ENCODE results near the gene NME3.
"Not testable (repeated sequence)": the region's sequence is repeated elsewhere in the genome, so short reads cannot be mapped to it uniquely, and the experiment has no call there.

The NME3 gene

GRCh38 chr16:1810106-1810505, 38.8 kb upstream of the NME3 start:
- CTCF ChIA-PET = interaction anchor here (0.7 kb wide), 1 partner anchor 113 kb away, joined by 3 read pairs; no protein-coding TSS in a partner anchor
- POLR2A ChIA-PET (ENCODE audit: low non-redundant PET) = no interaction called here

GRCh38 chr16:1809281-1809801, 38.0 kb upstream of the NME3 start:
- POLR2A ChIA-PET (ENCODE audit: low non-redundant PET) = no interaction called here
- no peak for DNase-seq (ENCODE audit: low spot score)
- CTCF ChIA-PET = no interaction called here
- no peak overlapping the region for H3K27ac ChIP-seq
- TF ChIP-seq CTCF (conservative IDR thresholded peaks at IDR 0.05; ENCODE audit: low read depth) = no peak

More at GRCh38 chr16:1810106-1810505, 38.8 kb upstream of the NME3 start:
- DNase-seq (ENCODE audit: low spot score) = no peak
- H3K27ac ChIP-seq = no peak overlapping the region
- TF ChIP-seq CTCF (conservative IDR thresholded peaks at IDR 0.05; ENCODE audit: low read depth) = no peak

- POLR2A ChIA-PET (ENCODE audit: low non-redundant PET) = no interaction called here
Observed at GRCh38 chr16:1808691-1809090, 37.3 kb upstream of the NME3 start.

GRCh38 chr16:1807626-1808025, 36.3 kb upstream of the NME3 start:
- no peak for TF ChIP-seq CTCF (conservative IDR thresholded peaks at IDR 0.05; ENCODE audit: low read depth)
- CTCF ChIA-PET = interaction anchor here (0.7 kb wide), 1 partner anchor 100 kb away, joined by 3 read pairs; no protein-coding TSS in a partner anchor
- POLR2A ChIA-PET (ENCODE audit: low non-redundant PET) = no interaction called here

More at GRCh38 chr16:1808691-1809090, 37.3 kb upstream of the NME3 start:
- CTCF ChIA-PET = interaction anchor here (0.6 kb wide), 1 partner anchor 1133 kb away, joined by 3 read pairs; no protein-coding TSS in a partner anchor
- no peak for DNase-seq (ENCODE audit: low spot score)
- H3K27ac ChIP-seq = no peak overlapping the region
- TF ChIP-seq CTCF (conservative IDR thresholded peaks at IDR 0.05; ENCODE audit: low read depth) = no peak

GRCh38 chr16:1800701-1801100, 29.4 kb upstream of the NME3 start:
- ChIA-PET POLR2A (ENCODE audit: low non-redundant PET) (no interaction called here), CTCF (interaction anchor here (0.6 kb wide), 1 partner anchor 470 kb away, joined by 3 read pairs; no protein-coding TSS in a partner anchor)
- no peak for DNase-seq (ENCODE audit: low spot score)
- no peak overlapping the region for H3K27ac ChIP-seq
- TF ChIP-seq CTCF (conservative IDR thresholded peaks at IDR 0.05; ENCODE audit: low read depth) = no peak

More at GRCh38 chr16:1807626-1808025, 36.3 kb upstream of the NME3 start:
- H3K27ac ChIP-seq = no peak overlapping the region
- no peak for DNase-seq (ENCODE audit: low spot score)

GRCh38 chr16:1799263-1799662, 27.9 kb upstream of the NME3 start:
- DNase-seq (ENCODE audit: low spot score); POLR2A ChIA-PET (ENCODE audit: low non-redundant PET); CTCF ChIA-PET; H3K27ac ChIP-seq: not testable (repeated sequence)

GRCh38 chr16:1794908-1795666, 23.7 kb upstream of the NME3 start:
- no peak for DNase-seq (ENCODE audit: low spot score)
- POLR2A ChIA-PET (ENCODE audit: low non-redundant PET) = no interaction called here
- CTCF ChIA-PET = no interaction called here
- TF ChIP-seq CTCF (conservative IDR thresholded peaks at IDR 0.05; ENCODE audit: low read depth) = no peak
- no peak overlapping the region for H3K27ac ChIP-seq
